GM21717 (cell line): Measurements from ENCODE around the gene MCAT.
"Not testable (repeated sequence)": the region's sequence is repeated elsewhere in the genome, so short reads cannot be mapped to it uniquely, and the experiment has no call there.

ENCODE experiments used
- ATAC-seq: cut with Tn5 transposase; IDR thresholded peaks from one replicate; pipeline ENCODE4 v1.9.1; 2021; ENCODE audit warnings: mild to moderate bottlenecking, moderate library complexity; ENCODE audit not compliant: unreplicated experiment

The MCAT gene

GRCh38 chr22:43127166-43127908 lies 15.9 kb downstream of the MCAT start:
- ATAC-seq = no peak

- no peak for ATAC-seq
These were observed 16.6 kb downstream of the MCAT start for GRCh38 chr22:43126501-43127165.

GRCh38 chr22:43118953-43119458 lies 24.2 kb downstream of the MCAT start:
- ATAC-seq = peak; percentile 59

- peak; percentile 10 for ATAC-seq
These were observed 25.0 kb downstream of the MCAT start for GRCh38 chr22:43118024-43118849.

- no peak for ATAC-seq
These were observed 26.3 kb downstream of the MCAT start for GRCh38 chr22:43116932-43117331.

GRCh38 chr22:43114958-43115357 lies 28.2 kb downstream of the MCAT start:
- no peak for ATAC-seq

- no peak for ATAC-seq
These were observed 29.5 kb downstream of the MCAT start for GRCh38 chr22:43113526-43114251.

- peak; percentile 32 for ATAC-seq
These were observed 32.1 kb downstream of the MCAT start for GRCh38 chr22:43110927-43111623.

GRCh38 chr22:43110444-43110926 lies 32.7 kb downstream of the MCAT start, which contains the start of gene BIK:
TSS of gene BIK (plus strand) at chr22:43110750. CDS start at chr22:43124023, 13,273 bp downstream.
- ATAC-seq = no peak

GRCh38 chr22:43109921-43110443 lies 33.2 kb downstream of the MCAT start:
- ATAC-seq = no peak

GRCh38 chr22:43109511-43109910 lies 33.7 kb downstream of the MCAT start:
- no peak for ATAC-seq

- ATAC-seq = no peak
These were observed 36.9 kb downstream of the MCAT start for GRCh38 chr22:43106302-43106701.

- ATAC-seq = not testable (repeated sequence)
These were observed 38.2 kb downstream of the MCAT start for GRCh38 chr22:43104950-43105349.

- not testable (repeated sequence) for ATAC-seq
These were observed 39.1 kb downstream of the MCAT start for GRCh38 chr22:43104056-43104625.

- ATAC-seq = no peak
These were observed 41.9 kb downstream of the MCAT start for GRCh38 chr22:43101306-43101705.

GRCh38 chr22:43100225-43100624 lies 43.0 kb downstream of the MCAT start:
- ATAC-seq = no peak

- no peak for ATAC-seq
These were observed 44.1 kb downstream of the MCAT start for GRCh38 chr22:43099095-43099494.

GRCh38 chr22:43098356-43098755 lies 44.8 kb downstream of the MCAT start:
- no peak for ATAC-seq

- ATAC-seq = no peak
These were observed 46.8 kb downstream of the MCAT start for GRCh38 chr22:43096420-43096819.
